Prostate gland (tissue), 2 donors: ENCODE data around the gene QRFP. TPM values are rescaled to one million over a fixed set of nuclear protein-coding genes. Genes with fewer than 3 reads are reported as not detected.

Source experiments
- DNase-seq: peaks from one replicate; pipeline ENCODE4 v3.0.0-alpha.2; 2019; ENCODE audit warnings: low spot score
- H3K27ac ChIP-seq, 2 donors: fragments of 200-600 bp; sonication (generic); 2 replicates each; pipeline ENCODE4 v1.5.1; 2017 to 2019
- H3K27me3 ChIP-seq: fragments of 200-600 bp; sonication (generic); replicated peaks from 2 replicates; pipeline ENCODE4 v1.5.1; 2019; ENCODE audit not compliant: insufficient read depth
- H3K36me3 ChIP-seq, 2 donors: fragments of 200-600 bp; sonication (generic); 1 replicate in 1 of 2; 2 replicates in 1 of 2; pipeline versions ENCODE4 v1.5.1 to v1.8.1; 2017 to 2019
- H3K4me1 ChIP-seq: fragments of 200-600 bp; sonication (generic); replicated peaks from 2 replicates; pipeline ENCODE4 v1.5.1; 2019
- H3K4me3 ChIP-seq, 2 donors: fragments of 200-600 bp; sonication (generic); 2 replicates each; pipeline ENCODE4 v1.5.1; 2017 to 2019
- H3K9me3 ChIP-seq: fragments of 200-600 bp; sonication (generic); 2 replicates; pipeline ENCODE4 v1.5.1; 2017
- CTCF ChIP-seq, 4 experiments: fragments of 200-600 bp in 2 of 4; fragments of 450-650 bp in 2 of 4; sonication (generic) in 2 of 4; IDR thresholded peaks; 1 replicate in 3 of 4; 2 replicates in 1 of 4; pipeline ENCODE4 v1.5.1; 2016 to 2019; ENCODE audit warnings: antibody characterized with exemption in 4 of 4, mild to moderate bottlenecking in 2 of 4, moderate library complexity in 2 of 4
- POLR2A ChIP-seq: fragments of 450-650 bp; IDR thresholded peaks from one replicate; pipeline ENCODE4 v1.6.1; 2016; ENCODE audit warnings: antibody characterized with exemption, mild to moderate bottlenecking
- POLR2AphosphoS5 ChIP-seq: sonication (generic); formaldehyde crosslinking; IDR thresholded peaks from one replicate; pipeline ENCODE4 v1.6.1; 2017; ENCODE audit warnings: antibody characterized with exemption
- WGBS: methylation state at CpG from one replicate; pipeline ENCODE4 v1.1.5; 2018; 5-methylcytosine and 5-hydroxymethylcytosine counted together
- intact Hi-C: fragments of 100-400 bp; cut with DNase I; formaldehyde crosslinking; loops from one replicate; pipeline ENCODE4 v1.14.2; 2022
- total RNA-seq, 2 donors: library from RNA; depleted of rRNA; stranded (reverse); fragments of >200 nt; gene quantifications; one replicate each; pipeline ENCODE4 v1.1.0, GENCODE V29; 2016

The QRFP gene
- total RNA-seq, 2 donors from 2014 or later: 1.0 TPM; not detected in 1

GRCh38 chr9:130895481-130896232, 955 bp downstream of the QRFP start:
- intact Hi-C loops: no loop called here
- Histone ChIP-seq H3K4me3 (no peak overlapping the region), H3K4me1 (peaks cover 15% of the 10 kb centered on the region), H3K27ac (peak overlapping the region in 1 of 2 donors; percentile 64), H3K36me3 (no peaks in the 10 kb centered on the region), H3K27me3 (no peaks in the 10 kb centered on the region), H3K9me3 (no peaks in the 10 kb centered on the region)
- no peak for TF ChIP-seq CTCF (IDR thresholded peaks at IDR 0.05)
- no peak for TF ChIP-seq POLR2A
- no peak for TF ChIP-seq POLR2AphosphoS5
- WGBS: 57% methylated on average over 22 of the region's 24 CpGs
- no peak for DNase-seq

DNA sequence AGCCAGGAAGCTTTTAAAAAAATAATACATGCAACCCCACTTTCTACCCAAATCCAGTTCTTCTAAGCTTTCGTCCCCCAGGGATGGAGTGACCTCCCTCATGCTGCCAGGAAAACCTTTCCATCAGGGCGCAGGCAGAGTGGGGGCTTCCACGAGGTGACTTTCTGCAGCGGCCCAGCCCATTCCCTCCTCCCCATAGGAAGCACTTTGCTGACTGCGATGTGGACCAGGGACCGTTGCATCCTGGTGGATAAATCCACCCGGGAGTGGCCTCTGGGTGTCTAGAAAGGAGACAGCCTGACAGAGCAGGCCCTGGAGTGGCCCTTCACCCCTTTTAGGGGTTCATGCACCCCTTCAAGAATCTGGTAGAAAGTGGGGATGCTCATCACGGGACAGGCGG, 1.6 kb downstream of the QRFP start:
- no peak for TF ChIP-seq POLR2A
- TF ChIP-seq CTCF (IDR thresholded peaks at IDR 0.05): no peak
- no peak for TF ChIP-seq POLR2AphosphoS5
- 68% methylated on average over 9 of the region's 9 CpGs for WGBS
- no peak overlapping the region for H3K4me3 ChIP-seq
- no peaks in the 10 kb centered on the region for H3K9me3 ChIP-seq
- H3K27me3 ChIP-seq: no peaks in the 10 kb centered on the region
- no peak for DNase-seq
- H3K36me3 ChIP-seq: no peaks in the 10 kb centered on the region
- peaks cover 15% of the 10 kb centered on the region for H3K4me1 ChIP-seq
- peak overlapping the region; percentile 64 to 88 for H3K27ac ChIP-seq
- intact Hi-C loops: no loop called here

GRCh38 chr9:130894546-130894945, 2.1 kb downstream of the QRFP start:
- intact Hi-C loops: no loop called here
- Histone ChIP-seq H3K27ac (peak overlapping the region; percentile 64 to 88), H3K4me1 (peaks cover 15% of the 10 kb centered on the region), H3K27me3 (no peaks in the 10 kb centered on the region), H3K4me3 (no peak overlapping the region), H3K36me3 (no peaks in the 10 kb centered on the region), H3K9me3 (no peaks in the 10 kb centered on the region)
- no peak for DNase-seq
- 33% methylated on average over 7 of the region's 7 CpGs for WGBS
- TF ChIP-seq CTCF (IDR thresholded peaks at IDR 0.05) (no peak), POLR2A (no peak), POLR2AphosphoS5 (no peak)

GRCh38 chr9:130893341-130894101, 3.1 kb downstream of the QRFP start:
- TF ChIP-seq CTCF (IDR thresholded peaks at IDR 0.05): peak in 3 of 4 experiments; percentile 47 to 89 (median 50)
- peak; percentile 84 for TF ChIP-seq POLR2AphosphoS5
- TF ChIP-seq POLR2A: no peak
- intact Hi-C loops: no loop called here
- peak overlapping the region; percentile 64 to 88 for H3K27ac ChIP-seq

More at GRCh38 chr9:130893341-130894101, 3.1 kb downstream of the QRFP start:
- DNase-seq: peak; percentile 91
- peaks cover 15% of the 10 kb centered on the region for H3K4me1 ChIP-seq
- H3K9me3 ChIP-seq: no peaks in the 10 kb centered on the region
- no peaks in the 10 kb centered on the region for H3K27me3 ChIP-seq
- 50% methylated on average over 34 of the region's 34 CpGs for WGBS
- no peak overlapping the region for H3K4me3 ChIP-seq
- peaks cover 0 to 9% of the 10 kb centered on the region in 2 donors for H3K36me3 ChIP-seq
